Activated CD4-positive, CD25-positive, alpha-beta regulatory T cell treated with anti-CD3 and anti-CD28 coated beads, Interleukin-2, amount 50 U/mL, for 24 hours (primary cell): ENCODE data around the gene IPCEF1.
"Not testable (repeated sequence)": the region's sequence is repeated elsewhere in the genome, so short reads cannot be mapped to it uniquely, and the experiment has no call there.

Source experiments
- ATAC-seq, 2 donors: fragments of 150-1000 bp; cut with Tn5 transposase; one replicate each; pipeline ENCODE4 v1.10.0; 2021; ENCODE audit warnings: mild to moderate bottlenecking in 1 of 2, moderate library complexity in 1 of 2

The IPCEF1 gene

DNA sequence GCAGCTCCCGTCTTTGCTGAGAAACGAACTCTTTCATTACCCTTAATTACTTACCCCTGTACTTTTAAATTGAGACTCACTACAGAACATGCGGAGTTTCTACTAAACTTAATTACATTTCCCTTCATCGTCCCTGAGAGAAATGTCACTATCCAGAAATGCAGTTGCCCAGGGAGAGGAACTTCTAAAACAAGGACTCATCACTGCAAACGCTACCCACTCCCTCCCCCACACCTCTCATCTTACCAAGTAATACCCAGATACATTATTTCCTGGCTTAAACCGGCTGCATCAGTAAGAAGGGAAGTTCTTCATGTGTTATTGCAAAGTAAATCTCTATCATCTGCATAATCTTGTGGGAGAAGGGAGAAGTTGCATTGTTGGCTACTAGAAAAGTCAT is 138.3 kb downstream of the IPCEF1 start:
- peak in 1 of 2 donors; percentile 36 for ATAC-seq

DNA sequence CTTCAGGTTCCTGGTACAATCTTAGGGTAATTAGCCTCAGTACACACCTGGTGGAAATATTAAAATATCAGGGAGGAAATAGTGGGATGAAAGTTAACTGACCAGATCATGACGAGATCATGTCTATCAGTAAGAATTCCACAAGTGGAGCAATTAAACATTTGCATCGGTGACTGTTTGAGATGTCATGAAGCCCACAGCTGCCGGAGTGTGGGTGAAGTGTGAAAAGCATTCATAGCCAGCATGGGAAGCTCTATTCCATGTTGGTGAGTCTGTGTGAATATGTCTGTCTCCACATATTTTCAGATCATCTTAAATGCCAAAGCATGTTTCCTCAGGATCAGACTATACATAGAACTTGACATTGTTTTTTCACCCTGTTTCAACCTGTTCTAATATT is 142.8 kb downstream of the IPCEF1 start:
- ATAC-seq: no peak

DNA sequence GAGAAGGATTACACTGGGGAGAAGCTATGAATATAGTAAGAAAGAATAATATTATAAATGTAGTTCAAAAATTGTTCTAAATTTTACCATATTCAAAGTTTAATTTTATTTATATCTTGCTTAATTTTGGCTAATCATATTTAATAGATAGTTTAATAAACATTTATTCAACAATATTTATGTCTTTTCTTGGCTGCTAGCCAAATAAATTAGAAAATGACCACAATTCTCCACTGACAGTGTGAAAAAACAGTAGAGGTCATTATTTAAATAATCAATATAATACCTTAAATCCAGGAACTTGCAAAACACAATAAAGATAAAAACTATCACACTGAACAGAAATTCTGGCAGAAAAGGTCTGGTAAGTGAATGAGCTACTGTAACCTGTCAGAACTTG is 145.9 kb downstream of the IPCEF1 start:
- no peak for ATAC-seq

- no peak for ATAC-seq
Measured at GRCh38 chr6:154209555-154209954, 147.0 kb downstream of the IPCEF1 start.

- no peak for ATAC-seq
Measured at GRCh38 chr6:154206996-154207395, 149.6 kb downstream of the IPCEF1 start.

- no peak for ATAC-seq
Measured at GRCh38 chr6:154206141-154206540, 150.5 kb downstream of the IPCEF1 start.

DNA sequence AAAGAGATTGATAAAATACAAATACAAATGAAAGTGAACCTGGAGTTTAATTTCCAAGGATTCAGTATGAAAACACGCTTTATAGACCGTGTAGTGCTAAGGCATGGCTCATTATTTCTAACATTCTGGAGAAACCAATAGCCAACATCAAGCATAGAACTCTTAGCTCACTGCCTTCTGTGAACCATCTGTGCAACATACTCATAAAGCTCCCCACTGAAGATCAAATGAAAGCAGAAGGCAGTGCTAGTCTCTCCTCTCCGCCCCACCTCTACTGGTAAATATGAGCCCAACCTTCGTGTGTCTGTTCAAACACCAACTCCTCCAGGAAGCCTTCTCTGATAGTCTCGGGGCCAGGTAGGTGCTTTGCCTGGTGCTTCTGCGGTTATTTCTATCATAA is 153.6 kb downstream of the IPCEF1 start:
- ATAC-seq: no peak

DNA sequence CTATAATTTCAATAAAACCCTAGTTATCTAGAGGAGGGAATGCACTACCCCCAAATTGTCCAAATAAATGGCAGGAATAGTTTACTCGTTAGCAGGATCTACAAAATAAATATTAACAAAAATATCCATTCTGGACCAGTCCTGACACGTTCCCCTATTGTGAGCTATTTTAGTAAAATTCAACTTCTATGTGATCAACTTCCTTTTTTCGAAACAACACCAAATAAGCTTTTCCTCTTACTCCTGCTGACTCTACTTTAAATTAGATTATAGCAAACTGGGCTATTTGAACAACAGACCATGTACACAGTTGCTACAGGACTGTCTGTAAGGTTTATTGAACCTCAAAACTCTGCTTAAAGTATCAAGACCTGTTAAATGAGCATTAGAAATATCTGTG is 154.3 kb downstream of the IPCEF1 start:
- no peak for ATAC-seq

GRCh38 chr6:154201688-154202087 is 154.9 kb downstream of the IPCEF1 start:
- not testable (repeated sequence) for ATAC-seq

- peak; percentile 68 to 74 for ATAC-seq
Measured at GRCh38 chr6:154197196-154197860, 159.3 kb downstream of the IPCEF1 start.

DNA sequence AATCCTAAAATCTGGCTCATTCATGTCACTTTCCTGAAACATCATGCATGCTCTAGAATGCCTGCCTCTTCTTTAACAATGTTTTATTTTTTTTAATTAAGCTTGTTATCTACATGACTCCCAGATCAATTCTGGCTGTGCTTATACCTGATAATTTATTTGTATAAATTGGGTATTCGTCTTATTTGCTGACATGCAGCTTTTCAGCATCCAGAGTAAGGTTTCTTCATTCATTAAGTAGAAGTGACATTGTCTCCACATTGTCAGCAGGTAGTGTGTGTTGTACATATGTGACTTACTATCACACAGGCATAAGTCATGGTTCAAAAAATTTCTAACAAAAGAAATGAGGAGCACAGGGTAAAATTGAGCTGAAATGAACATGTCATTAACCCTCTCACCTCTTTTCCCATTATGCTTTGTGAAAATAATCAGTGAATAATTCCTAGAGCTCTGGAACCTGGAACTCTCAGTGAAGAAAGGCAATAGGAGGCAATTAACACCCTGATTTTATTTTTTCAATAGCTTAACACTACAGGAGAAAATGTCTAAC is 160.2 kb downstream of the IPCEF1 start:
- ATAC-seq: no peak

DNA sequence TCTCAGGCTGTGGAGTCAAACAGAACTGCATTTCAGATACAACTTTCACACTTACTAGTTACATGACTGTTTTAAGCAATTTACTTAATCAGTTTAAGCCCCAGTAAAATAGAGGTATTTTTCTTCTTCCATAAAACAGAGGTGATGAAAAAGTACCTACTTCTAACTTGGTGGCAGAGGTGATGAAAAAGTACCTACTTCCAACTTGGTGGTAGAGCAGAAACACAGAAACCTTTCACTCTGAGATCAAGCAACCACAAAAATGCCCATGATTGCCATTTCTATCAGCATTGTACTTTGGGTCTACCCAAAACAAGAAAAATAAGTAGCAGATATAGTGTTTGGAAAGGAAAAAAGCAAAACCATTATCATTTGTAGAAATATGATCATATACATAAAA is 168.9 kb downstream of the IPCEF1 start:
- peak in 1 of 2 donors; percentile 33 for ATAC-seq

GRCh38 chr6:154187203-154187602 is 169.4 kb downstream of the IPCEF1 start:
- no peak for ATAC-seq

GRCh38 chr6:154179434-154179833 is 177.2 kb downstream of the IPCEF1 start:
- ATAC-seq: no peak

GRCh38 chr6:154172393-154172792 is 184.2 kb downstream of the IPCEF1 start:
- ATAC-seq: not testable (repeated sequence)

DNA sequence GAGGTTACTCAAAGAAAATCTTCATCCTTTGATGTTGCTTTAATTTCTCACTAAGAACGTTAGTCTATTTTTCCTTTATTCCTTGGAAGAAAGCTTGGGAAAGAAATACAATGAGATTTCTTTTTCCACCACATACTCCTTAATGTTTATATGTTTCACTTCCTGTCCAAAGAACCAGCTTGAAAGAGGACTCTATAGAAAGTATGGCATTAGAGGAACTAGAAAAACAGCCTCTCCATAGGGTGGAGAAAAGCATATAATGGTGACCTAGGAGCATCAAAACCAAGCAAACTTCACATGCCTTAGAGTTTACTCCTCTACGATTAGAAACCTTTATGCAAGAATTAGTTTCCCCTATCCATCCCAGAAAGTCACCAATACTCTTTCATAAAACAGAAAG is 186.5 kb downstream of the IPCEF1 start:
- no peak for ATAC-seq

DNA sequence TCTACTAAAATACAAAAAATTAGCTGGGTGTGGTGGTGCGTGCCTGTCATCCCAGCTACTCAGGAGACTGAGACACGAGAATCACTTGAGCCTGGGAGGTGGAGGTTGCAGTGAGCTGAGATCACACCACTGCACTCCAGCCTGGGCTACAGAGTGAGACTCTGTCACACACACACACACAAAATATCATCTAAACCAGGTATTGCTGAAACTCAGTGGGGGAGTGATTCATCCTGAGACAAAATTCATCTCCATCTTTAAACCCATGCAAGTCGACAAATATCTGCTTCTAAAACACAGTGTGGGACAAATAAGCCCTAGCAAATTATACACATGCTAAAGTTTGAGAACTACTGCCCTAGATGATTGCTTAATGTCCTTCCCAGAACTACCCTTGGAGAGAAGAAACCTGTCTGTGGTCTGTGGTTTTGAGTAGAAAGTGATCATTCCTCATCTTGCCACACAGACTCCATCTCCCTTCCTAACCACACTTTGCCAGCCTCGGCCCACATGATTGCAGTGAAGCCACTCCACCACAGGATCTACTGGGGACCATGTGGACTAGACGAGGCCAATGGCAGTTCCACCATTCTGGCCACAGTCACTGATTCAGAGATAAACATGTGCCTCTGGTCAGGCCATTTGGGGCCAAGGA is 187.3 kb downstream of the IPCEF1 start:
- ATAC-seq: peak; percentile 76

DNA sequence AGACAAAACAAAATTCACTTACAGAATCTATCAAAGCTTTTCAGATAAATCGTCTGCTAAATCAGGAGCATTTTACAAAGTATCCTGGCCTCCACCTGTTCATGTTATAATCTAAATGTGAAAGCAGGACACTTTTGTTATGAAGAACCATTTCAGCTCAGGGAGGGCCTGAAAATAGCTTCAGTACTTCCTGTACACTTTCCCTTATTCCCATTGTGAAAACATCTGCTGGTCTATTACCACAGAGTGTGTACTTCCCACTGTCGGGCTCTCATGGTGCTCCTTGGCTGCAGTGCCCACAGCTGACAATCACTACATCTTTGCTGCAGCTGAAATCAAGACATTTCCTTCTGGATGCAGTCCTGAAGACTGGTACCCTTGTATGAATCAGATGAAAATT is 189.5 kb downstream of the IPCEF1 start:
- ATAC-seq: no peak

DNA sequence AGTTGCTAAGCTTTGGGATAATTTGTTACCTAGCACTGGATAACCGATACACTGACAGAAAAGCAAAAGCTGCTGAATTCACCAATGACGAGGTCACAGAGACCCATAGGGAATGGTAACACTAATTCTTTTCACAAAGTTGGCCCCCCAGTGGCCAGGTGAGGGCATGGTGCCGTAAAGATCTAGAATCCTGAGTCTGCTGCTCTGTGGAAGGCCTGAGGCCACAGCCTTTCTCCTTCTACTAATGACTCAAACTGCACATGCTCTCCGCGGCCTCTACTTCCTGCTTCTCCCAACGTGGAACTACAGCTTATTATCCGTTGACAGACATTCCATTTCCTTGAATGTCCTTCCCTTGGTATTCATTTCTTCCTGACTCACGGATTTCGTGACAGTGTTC is 190.5 kb downstream of the IPCEF1 start:
- no peak for ATAC-seq

GRCh38 chr6:154165478-154165877 is 191.1 kb downstream of the IPCEF1 start:
- peak in 1 of 2 donors; percentile 41 for ATAC-seq

GRCh38 chr6:154164397-154164796 is 192.2 kb downstream of the IPCEF1 start:
- no peak for ATAC-seq

DNA sequence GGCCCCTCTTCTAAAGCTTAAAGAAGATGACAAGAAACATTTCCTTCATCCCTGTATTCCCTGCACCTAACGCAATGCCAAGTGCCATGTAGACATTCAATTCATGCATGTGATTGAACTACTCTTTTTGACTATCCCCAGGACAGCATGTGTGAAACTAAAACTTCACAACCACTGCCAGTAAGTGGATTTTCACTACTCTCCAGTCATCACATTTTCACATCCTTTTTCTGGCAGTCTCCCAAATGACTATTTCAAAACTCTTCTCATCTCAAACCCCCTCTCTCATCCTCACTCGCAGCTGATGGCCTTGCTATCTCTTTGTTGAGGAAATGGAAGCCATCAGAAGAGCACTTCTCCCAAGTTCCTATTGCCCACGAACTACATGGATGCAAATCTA is 194.9 kb downstream of the IPCEF1 start:
- ATAC-seq: peak; percentile 26 to 36

- no peak for ATAC-seq
Measured at GRCh38 chr6:154159126-154159525, 197.5 kb downstream of the IPCEF1 start.

DNA sequence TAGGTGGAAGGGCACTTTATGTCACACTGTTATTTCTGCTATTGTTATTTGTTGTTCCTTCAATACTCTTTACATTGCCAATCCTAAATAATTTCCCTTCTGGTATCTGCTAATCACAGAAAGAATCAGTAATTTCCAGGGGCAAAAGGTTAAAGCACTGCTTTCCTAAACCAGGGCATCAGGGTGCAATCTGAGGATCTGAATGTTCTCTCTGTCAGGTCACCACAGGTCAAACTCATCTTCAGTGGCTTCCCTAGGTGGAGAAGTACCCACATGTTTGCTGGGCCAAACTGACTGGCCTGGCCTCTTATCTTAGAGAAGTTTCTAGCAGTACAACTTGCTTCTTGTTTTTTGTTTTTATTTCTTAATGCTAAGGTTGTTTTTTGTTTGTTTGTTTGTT is 198.9 kb downstream of the IPCEF1 start:
- ATAC-seq: no peak
